Coronary artery (tissue), 2 donors: Measurements from ENCODE around the gene STXBP4.

ENCODE experiments used
- DNase-seq: peaks from one replicate; pipeline ENCODE4 v3.0.0-alpha.2; 2017; ENCODE audit warnings: low spot score
- H3K27ac ChIP-seq, 2 donors: fragments of 200-600 bp; sonication (generic); one replicate each; pipeline ENCODE4 v1.5.1; 2016 to 2019
- H3K4me3 ChIP-seq: fragments of 200-600 bp; sonication (generic); 2 replicates; pipeline ENCODE4 v1.5.1; 2016; ENCODE audit warnings: mild to moderate bottlenecking, moderate library complexity
- CTCF ChIP-seq: fragments of 200-600 bp; sonication (generic); IDR thresholded peaks from one replicate; pipeline ENCODE4 v1.5.1; 2019; ENCODE audit warnings: antibody characterized with exemption

STXBP4 gene

GRCh38 chr17:55124730-55125360, 156.3 kb downstream of the STXBP4 start:
- H3K4me3 ChIP-seq = no peak overlapping the region
- no peak overlapping the region for H3K27ac ChIP-seq
- no peak for TF ChIP-seq CTCF
- no peak for DNase-seq

- no peak for DNase-seq
- no peak overlapping the region for H3K27ac ChIP-seq
- no peak overlapping the region for H3K4me3 ChIP-seq
- no peak for TF ChIP-seq CTCF
Measured at GRCh38 chr17:55133583-55133982, 165.0 kb downstream of the STXBP4 start.

- DNase-seq = no peak
Measured at GRCh38 chr17:55134486-55135157, 166.1 kb downstream of the STXBP4 start.

GRCh38 chr17:55140809-55141208, 172.2 kb downstream of the STXBP4 start:
- no peak for TF ChIP-seq CTCF

More at GRCh38 chr17:55134486-55135157, 166.1 kb downstream of the STXBP4 start:
- TF ChIP-seq CTCF = no peak
- H3K4me3 ChIP-seq = no peak overlapping the region
- no peak overlapping the region for H3K27ac ChIP-seq

GRCh38 chr17:55144518-55144917, 176.0 kb downstream of the STXBP4 start:
- H3K27ac ChIP-seq = no peak overlapping the region
- no peak overlapping the region for H3K4me3 ChIP-seq
- no peak for TF ChIP-seq CTCF
- DNase-seq = no peak

More at GRCh38 chr17:55140809-55141208, 172.2 kb downstream of the STXBP4 start:
- DNase-seq = no peak
- no peak overlapping the region for H3K27ac ChIP-seq
- no peak overlapping the region for H3K4me3 ChIP-seq

- Histone ChIP-seq H3K27ac (no peak overlapping the region), H3K4me3 (no peak overlapping the region)
- TF ChIP-seq CTCF = no peak
- no peak for DNase-seq
Measured at GRCh38 chr17:55149485-55149884, 180.9 kb downstream of the STXBP4 start.

- no peak overlapping the region for H3K4me3 ChIP-seq
- no peak for TF ChIP-seq CTCF
- H3K27ac ChIP-seq = no peak overlapping the region
- no peak for DNase-seq
Measured at GRCh38 chr17:55152236-55152635, 183.7 kb downstream of the STXBP4 start.
